ENCODE results near the gene SDC1.

DNA sequence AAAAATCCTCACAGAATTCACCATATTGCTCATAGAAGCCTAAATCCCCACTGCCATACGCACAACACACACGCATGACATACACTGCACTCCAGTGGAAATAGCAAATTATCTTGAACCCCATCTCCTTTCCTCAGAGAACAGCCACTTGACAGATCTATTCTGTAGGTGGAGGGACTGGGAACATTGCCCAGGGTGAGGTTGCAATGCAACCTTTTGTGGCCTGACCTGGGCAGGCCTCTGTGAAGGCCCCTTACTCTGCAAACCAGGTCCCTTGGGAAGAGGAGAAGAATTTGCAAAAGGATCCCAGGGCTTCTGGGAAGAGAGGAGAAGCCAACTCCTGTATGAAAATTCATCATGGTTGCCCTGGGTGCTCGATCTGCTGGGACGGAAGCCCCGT lies 51.9 kb downstream of the SDC1 start:
- TF ChIP-seq, protein P1, sequence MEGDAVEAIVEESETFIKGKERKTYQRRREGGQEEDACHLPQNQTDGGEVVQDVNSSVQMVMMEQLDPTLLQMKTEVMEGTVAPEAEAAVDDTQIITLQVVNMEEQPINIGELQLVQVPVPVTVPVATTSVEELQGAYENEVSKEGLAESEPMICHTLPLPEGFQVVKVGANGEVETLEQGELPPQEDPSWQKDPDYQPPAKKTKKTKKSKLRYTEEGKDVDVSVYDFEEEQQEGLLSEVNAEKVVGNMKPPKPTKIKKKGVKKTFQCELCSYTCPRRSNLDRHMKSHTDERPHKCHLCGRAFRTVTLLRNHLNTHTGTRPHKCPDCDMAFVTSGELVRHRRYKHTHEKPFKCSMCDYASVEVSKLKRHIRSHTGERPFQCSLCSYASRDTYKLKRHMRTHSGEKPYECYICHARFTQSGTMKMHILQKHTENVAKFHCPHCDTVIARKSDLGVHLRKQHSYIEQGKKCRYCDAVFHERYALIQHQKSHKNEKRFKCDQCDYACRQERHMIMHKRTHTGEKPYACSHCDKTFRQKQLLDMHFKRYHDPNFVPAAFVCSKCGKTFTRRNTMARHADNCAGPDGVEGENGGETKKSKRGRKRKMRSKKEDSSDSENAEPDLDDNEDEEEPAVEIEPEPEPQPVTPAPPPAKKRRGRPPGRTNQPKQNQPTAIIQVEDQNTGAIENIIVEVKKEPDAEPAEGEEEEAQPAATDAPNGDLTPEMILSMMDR (conservative IDR thresholded peaks at IDR 0.05), result no peak
- no peak for TF ChIP-seq ZFX (IDR thresholded peaks at IDR 0.05)

Data from C4-2B (cell line).